Stimulated activated CD8-positive, alpha-beta memory T cell treated with anti-CD3 and anti-CD28 coated beads, Interleukin-15, amount 100 ng/mL, for 4 hours (primary cell): Measurements from ENCODE around the gene LAMA1.

ENCODE experiments used
- DNase-seq, 2 donors: peaks; one replicate each; pipeline ENCODE4 v3.0.0-alpha.2; 2020; ENCODE audit warnings: low read depth in 2 of 2

LAMA1 gene

GRCh38 chr18:6983366-6983765 lies 134.2 kb downstream of the LAMA1 start:
- no peak for DNase-seq

- no peak for DNase-seq
These were observed 135.2 kb downstream of the LAMA1 start for GRCh38 chr18:6982398-6982797.

- no peak for DNase-seq
These were observed 137.2 kb downstream of the LAMA1 start for GRCh38 chr18:6980363-6980762.

- DNase-seq = no peak
These were observed 137.6 kb downstream of the LAMA1 start for GRCh38 chr18:6979954-6980353.

GRCh38 chr18:6976935-6977334 lies 140.7 kb downstream of the LAMA1 start:
- DNase-seq = no peak

- DNase-seq = no peak
These were observed 142.5 kb downstream of the LAMA1 start for GRCh38 chr18:6975084-6975483.

GRCh38 chr18:6971823-6972478 lies 145.6 kb downstream of the LAMA1 start:
- DNase-seq = no peak

- DNase-seq = no peak
These were observed 154.0 kb downstream of the LAMA1 start for GRCh38 chr18:6963452-6964097.

- DNase-seq = no peak
These were observed 154.8 kb downstream of the LAMA1 start for GRCh38 chr18:6962571-6963451.

GRCh38 chr18:6961331-6961730 lies 156.3 kb downstream of the LAMA1 start:
- no peak for DNase-seq

- no peak for DNase-seq
These were observed 156.9 kb downstream of the LAMA1 start for GRCh38 chr18:6960656-6961055.

GRCh38 chr18:6960124-6960523 lies 157.5 kb downstream of the LAMA1 start:
- no peak for DNase-seq

GRCh38 chr18:6959110-6959509 lies 158.5 kb downstream of the LAMA1 start:
- no peak for DNase-seq

- no peak for DNase-seq
These were observed 160.6 kb downstream of the LAMA1 start for GRCh38 chr18:6956999-6957398.

- no peak for DNase-seq
These were observed 161.1 kb downstream of the LAMA1 start for GRCh38 chr18:6956495-6956894.

- no peak for DNase-seq
These were observed 162.3 kb downstream of the LAMA1 start for GRCh38 chr18:6955304-6955703.

GRCh38 chr18:6954501-6954900 lies 163.1 kb downstream of the LAMA1 start:
- no peak for DNase-seq

- no peak for DNase-seq
These were observed 166.1 kb downstream of the LAMA1 start for GRCh38 chr18:6951336-6952090.

GRCh38 chr18:6950641-6951040 lies 167.0 kb downstream of the LAMA1 start:
- no peak for DNase-seq

GRCh38 chr18:6949800-6950586 lies 167.6 kb downstream of the LAMA1 start:
- DNase-seq = no peak
